HepG2 (cell line): ENCODE data around the gene P3H4. TPM values are rescaled to one million over a fixed set of nuclear protein-coding genes. Genes with fewer than 3 reads are reported as not detected.

Experiments
- BHLHE40 ChIP-seq: IDR thresholded peaks from 2 replicates; pipeline ENCODE4 v1.6.1; 2011; ENCODE audit warnings: low read length, improper control_type of control experiment
- HNF4A ChIP-seq: sonication (generic); formaldehyde crosslinking; IDR thresholded peaks from 2 replicates; pipeline ENCODE4 v1.4.0; 2020; ENCODE audit warnings: missing genetic modification reagents
- KDM1A ChIP-seq: IDR thresholded peaks from 2 replicates; pipeline ENCODE4 v1.6.1; 2016; ENCODE audit warnings: missing compliant biosample characterization
- PHB2 ChIP-seq: fragments of 450-650 bp; IDR thresholded peaks from 2 replicates; pipeline ENCODE4 v1.6.1; 2018; ENCODE audit not compliant: partially characterized antibody
- SSRP1 ChIP-seq: IDR thresholded peaks from 2 replicates; pipeline ENCODE4 v1.6.1; 2016; ENCODE audit warnings: control low read depth
- ZNF720 ChIP-seq: sonication (generic); formaldehyde crosslinking; IDR thresholded peaks from 2 replicates; pipeline ENCODE4 v1.4.0; 2020; ENCODE audit warnings: missing genetic modification reagents
- polyA plus RNA-seq, 8 experiments: library from polyadenylated mRNA; depleted of rRNA in 3 of 8; stranded (reverse) in 7 of 8; unstranded in 1 of 8; fragments of >200 nt; fragmentation: Illumina TruSeq in 4 of 8; extraction: Trizol in 4 of 8; gene quantifications; 2 replicates each; pipeline versions ENCODE4 v1.2.1 to v1.2.3, GENCODE V29; 2011 to 2016; ENCODE audit warnings: low read depth in 4 of 8, missing spikeins in 1 of 8, mixed read lengths in 1 of 8; ENCODE audit not compliant: insufficient read depth in 1 of 8
- total RNA-seq, 5 experiments: library from RNA; depleted of rRNA; stranded (reverse); fragments of >200 nt; fragmentation: Illumina TruSeq; extraction: Trizol; gene quantifications; 2 replicates each; pipeline ENCODE4 v1.2.3, GENCODE V29; 2016; ENCODE audit warnings: low read depth in 1 of 5
- TF ChIP-seq, protein P1 (sequence below), 2 experiments: fragments of 450-650 bp in 1 of 2; sonication (generic) in 1 of 2; formaldehyde crosslinking in 1 of 2; IDR thresholded peaks; 2 replicates each; pipeline versions ENCODE4 v1.6.1 to v1.8.0; 2016 to 2022; ENCODE audit warnings: antibody characterized with exemption in 1 of 2, mild to moderate bottlenecking in 1 of 2, missing genetic modification reagents in 1 of 2
- TF ChIP-seq, protein P2 (sequence below): sonication (generic); formaldehyde crosslinking; IDR thresholded peaks from 2 replicates; pipeline ENCODE4 v1.4.0; 2020; ENCODE audit warnings: missing genetic modification reagents, borderline replicate concordance
- TF ChIP-seq, protein P3 (sequence below): sonication (generic); formaldehyde crosslinking; IDR thresholded peaks from 2 replicates; pipeline ENCODE4 v1.5.0; 2020; ENCODE audit warnings: missing genetic modification reagents
- TF ChIP-seq, protein P4 (sequence below): sonication (generic); formaldehyde crosslinking; IDR thresholded peaks from 2 replicates; pipeline ENCODE4 v1.4.0; 2020; ENCODE audit warnings: missing genetic modification reagents
- TF ChIP-seq, protein P5 (sequence below): sonication (generic); formaldehyde crosslinking; IDR thresholded peaks from 2 replicates; pipeline ENCODE4 v1.4.0; 2020; ENCODE audit warnings: missing genetic modification reagents
- TF ChIP-seq, protein P6 (sequence below): IDR thresholded peaks from 2 replicates; pipeline ENCODE4 v1.6.1; 2016; ENCODE audit warnings: low read depth, control low read depth

Gene P3H4
- total and polyA plus RNA-seq, 2 of the 13 experiments (the other 11 are each of a cell fraction or from before 2014, with no cell fraction given) = 37.1 to 50.6 TPM

- TF ChIP-seq, protein P1, sequence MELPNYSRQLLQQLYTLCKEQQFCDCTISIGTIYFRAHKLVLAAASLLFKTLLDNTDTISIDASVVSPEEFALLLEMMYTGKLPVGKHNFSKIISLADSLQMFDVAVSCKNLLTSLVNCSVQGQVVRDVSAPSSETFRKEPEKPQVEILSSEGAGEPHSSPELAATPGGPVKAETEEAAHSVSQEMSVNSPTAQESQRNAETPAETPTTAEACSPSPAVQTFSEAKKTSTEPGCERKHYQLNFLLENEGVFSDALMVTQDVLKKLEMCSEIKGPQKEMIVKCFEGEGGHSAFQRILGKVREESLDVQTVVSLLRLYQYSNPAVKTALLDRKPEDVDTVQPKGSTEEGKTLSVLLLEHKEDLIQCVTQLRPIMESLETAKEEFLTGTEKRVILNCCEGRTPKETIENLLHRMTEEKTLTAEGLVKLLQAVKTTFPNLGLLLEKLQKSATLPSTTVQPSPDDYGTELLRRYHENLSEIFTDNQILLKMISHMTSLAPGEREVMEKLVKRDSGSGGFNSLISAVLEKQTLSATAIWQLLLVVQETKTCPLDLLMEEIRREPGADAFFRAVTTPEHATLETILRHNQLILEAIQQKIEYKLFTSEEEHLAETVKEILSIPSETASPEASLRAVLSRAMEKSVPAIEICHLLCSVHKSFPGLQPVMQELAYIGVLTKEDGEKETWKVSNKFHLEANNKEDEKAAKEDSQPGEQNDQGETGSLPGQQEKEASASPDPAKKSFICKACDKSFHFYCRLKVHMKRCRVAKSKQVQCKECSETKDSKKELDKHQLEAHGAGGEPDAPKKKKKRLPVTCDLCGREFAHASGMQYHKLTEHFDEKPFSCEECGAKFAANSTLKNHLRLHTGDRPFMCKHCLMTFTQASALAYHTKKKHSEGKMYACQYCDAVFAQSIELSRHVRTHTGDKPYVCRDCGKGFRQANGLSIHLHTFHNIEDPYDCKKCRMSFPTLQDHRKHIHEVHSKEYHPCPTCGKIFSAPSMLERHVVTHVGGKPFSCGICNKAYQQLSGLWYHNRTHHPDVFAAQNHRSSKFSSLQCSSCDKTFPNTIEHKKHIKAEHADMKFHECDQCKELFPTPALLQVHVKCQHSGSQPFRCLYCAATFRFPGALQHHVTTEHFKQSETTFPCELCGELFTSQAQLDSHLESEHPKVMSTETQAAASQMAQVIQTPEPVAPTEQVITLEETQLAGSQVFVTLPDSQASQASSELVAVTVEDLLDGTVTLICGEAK (IDR thresholded peaks at IDR 0.05) = no peak
- TF ChIP-seq, protein P1 (CRISPR knock-in tag; IDR thresholded peaks at IDR 0.05) = 0 out of 2 replicates have a peak, but pooled peaks have one; percentile 22
- TF ChIP-seq PHB2 (no peak), SSRP1 (CRISPR knock-in tag) (no peak), HNF4A (CRISPR knock-in tag) (peak; percentile 63), ZNF720 (CRISPR knock-in tag) (no peak), BHLHE40 (no peak), KDM1A (CRISPR knock-in tag) (no peak)
- TF ChIP-seq, protein P2, sequence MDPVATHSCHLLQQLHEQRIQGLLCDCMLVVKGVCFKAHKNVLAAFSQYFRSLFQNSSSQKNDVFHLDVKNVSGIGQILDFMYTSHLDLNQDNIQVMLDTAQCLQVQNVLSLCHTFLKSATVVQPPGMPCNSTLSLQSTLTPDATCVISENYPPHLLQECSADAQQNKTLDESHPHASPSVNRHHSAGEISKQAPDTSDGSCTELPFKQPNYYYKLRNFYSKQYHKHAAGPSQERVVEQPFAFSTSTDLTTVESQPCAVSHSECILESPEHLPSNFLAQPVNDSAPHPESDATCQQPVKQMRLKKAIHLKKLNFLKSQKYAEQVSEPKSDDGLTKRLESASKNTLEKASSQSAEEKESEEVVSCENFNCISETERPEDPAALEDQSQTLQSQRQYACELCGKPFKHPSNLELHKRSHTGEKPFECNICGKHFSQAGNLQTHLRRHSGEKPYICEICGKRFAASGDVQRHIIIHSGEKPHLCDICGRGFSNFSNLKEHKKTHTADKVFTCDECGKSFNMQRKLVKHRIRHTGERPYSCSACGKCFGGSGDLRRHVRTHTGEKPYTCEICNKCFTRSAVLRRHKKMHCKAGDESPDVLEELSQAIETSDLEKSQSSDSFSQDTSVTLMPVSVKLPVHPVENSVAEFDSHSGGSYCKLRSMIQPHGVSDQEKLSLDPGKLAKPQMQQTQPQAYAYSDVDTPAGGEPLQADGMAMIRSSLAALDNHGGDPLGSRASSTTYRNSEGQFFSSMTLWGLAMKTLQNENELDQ = no peak
- TF ChIP-seq, protein P3, sequence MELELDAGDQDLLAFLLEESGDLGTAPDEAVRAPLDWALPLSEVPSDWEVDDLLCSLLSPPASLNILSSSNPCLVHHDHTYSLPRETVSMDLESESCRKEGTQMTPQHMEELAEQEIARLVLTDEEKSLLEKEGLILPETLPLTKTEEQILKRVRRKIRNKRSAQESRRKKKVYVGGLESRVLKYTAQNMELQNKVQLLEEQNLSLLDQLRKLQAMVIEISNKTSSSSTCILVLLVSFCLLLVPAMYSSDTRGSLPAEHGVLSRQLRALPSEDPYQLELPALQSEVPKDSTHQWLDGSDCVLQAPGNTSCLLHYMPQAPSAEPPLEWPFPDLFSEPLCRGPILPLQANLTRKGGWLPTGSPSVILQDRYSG = no peak
- TF ChIP-seq, protein P4, sequence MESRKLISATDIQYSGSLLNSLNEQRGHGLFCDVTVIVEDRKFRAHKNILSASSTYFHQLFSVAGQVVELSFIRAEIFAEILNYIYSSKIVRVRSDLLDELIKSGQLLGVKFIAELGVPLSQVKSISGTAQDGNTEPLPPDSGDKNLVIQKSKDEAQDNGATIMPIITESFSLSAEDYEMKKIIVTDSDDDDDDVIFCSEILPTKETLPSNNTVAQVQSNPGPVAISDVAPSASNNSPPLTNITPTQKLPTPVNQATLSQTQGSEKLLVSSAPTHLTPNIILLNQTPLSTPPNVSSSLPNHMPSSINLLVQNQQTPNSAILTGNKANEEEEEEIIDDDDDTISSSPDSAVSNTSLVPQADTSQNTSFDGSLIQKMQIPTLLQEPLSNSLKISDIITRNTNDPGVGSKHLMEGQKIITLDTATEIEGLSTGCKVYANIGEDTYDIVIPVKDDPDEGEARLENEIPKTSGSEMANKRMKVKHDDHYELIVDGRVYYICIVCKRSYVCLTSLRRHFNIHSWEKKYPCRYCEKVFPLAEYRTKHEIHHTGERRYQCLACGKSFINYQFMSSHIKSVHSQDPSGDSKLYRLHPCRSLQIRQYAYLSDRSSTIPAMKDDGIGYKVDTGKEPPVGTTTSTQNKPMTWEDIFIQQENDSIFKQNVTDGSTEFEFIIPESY = peak; percentile 84
- TF ChIP-seq, protein P5, sequence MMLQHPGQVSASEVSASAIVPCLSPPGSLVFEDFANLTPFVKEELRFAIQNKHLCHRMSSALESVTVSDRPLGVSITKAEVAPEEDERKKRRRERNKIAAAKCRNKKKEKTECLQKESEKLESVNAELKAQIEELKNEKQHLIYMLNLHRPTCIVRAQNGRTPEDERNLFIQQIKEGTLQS = no peak
- TF ChIP-seq, protein P6, sequence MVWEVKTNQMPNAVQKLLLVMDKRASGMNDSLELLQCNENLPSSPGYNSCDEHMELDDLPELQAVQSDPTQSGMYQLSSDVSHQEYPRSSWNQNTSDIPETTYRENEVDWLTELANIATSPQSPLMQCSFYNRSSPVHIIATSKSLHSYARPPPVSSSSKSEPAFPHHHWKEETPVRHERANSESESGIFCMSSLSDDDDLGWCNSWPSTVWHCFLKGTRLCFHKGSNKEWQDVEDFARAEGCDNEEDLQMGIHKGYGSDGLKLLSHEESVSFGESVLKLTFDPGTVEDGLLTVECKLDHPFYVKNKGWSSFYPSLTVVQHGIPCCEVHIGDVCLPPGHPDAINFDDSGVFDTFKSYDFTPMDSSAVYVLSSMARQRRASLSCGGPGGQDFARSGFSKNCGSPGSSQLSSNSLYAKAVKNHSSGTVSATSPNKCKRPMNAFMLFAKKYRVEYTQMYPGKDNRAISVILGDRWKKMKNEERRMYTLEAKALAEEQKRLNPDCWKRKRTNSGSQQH (CRISPR knock-in tag) = no peak
Measured at GRCh38 chr17:41825175-41825845, 13.6 kb upstream of the P3H4 start (continued).
